Activated T-helper 2 cell treated with anti-CD3 and anti-CD28 coated beads, Interferon-gamma antibody, Interleukin-2, Interleukin-4, amounts not matched to agents 10 μg/mL and 5 μg/mL and 100 μg/mL, durations not matched to agents 14 hours and 24 hours and 36 hours (primary cell): Measurements from ENCODE around the gene MAPK6. TPM values are rescaled to one million over a fixed set of nuclear protein-coding genes. Genes with fewer than 3 reads are reported as not detected.
A peak's percentile ranks its signal among the peaks of the same experiment; 100 is the strongest.

ENCODE experiments used
- DNase-seq: peaks from one replicate; pipeline ENCODE4 v3.0.0; 2021; ENCODE audit warnings: low spot score
- H3K27ac Mint-ChIP-seq: one replicate; pipeline ENCODE4 v1.8.0; 2021; ENCODE audit warnings: mixed read lengths
- H3K27me3 Mint-ChIP-seq: one replicate; pipeline ENCODE4 v1.8.0; 2021; ENCODE audit warnings: low read depth, mixed read lengths
- H3K36me3 Mint-ChIP-seq: one replicate; pipeline ENCODE4 v1.8.0; 2021; ENCODE audit warnings: low read depth, mixed read lengths
- H3K4me1 Mint-ChIP-seq: one replicate; pipeline ENCODE4 v1.8.0; 2021; ENCODE audit warnings: low read depth, mixed read lengths
- H3K4me3 Mint-ChIP-seq: one replicate; pipeline ENCODE4 v1.8.0; 2021; ENCODE audit warnings: low read depth, mild to moderate bottlenecking, moderate library complexity, mixed read lengths
- H3K9me3 Mint-ChIP-seq: one replicate; pipeline ENCODE4 v1.8.0; 2021; ENCODE audit warnings: mixed read lengths
- intact Hi-C: fragments of 100-400 bp; cut with micrococcal nuclease; formaldehyde crosslinking; loops from one replicate; pipeline ENCODE4 v1.15.1; 2023
- total RNA-seq: library from RNA; stranded (reverse); gene quantifications from 2 replicates; pipeline ENCODE4 v1.2.3, GENCODE V29; 2022

The MAPK6 gene
- total RNA-seq, 1 donor from 2014 or later, result 55.8 TPM

DNA sequence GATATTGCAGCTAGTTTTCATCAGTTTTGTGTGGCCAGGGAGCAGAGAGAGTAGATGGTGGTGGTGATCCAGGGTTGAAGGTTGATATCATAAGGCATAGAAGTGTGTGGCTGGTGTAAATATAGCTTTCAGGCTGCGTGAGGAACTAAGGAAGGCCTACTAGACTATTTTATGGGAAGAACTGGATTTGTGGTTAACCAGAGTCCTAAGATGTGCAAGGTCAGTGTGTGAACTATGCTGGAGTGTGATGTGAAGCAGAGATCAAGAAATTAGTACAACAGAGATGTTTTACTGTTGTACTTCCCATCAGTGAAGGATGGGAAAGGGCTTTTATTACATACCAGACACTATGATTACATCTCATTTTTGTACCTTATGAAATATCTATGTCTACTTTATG lies 41.5 kb downstream of the MAPK6 start:
- intact Hi-C loops, result no loop called here
- DNase-seq, result no peak
- no peak overlapping the region for H3K27ac Mint-ChIP-seq
- no peaks in the 10 kb centered on the region for H3K9me3 Mint-ChIP-seq
- peaks cover 41% of the 10 kb centered on the region for H3K36me3 Mint-ChIP-seq
- H3K4me3 Mint-ChIP-seq, result no peak overlapping the region
- H3K27me3 Mint-ChIP-seq, result no peaks in the 10 kb centered on the region
- H3K4me1 Mint-ChIP-seq, result no peaks in the 10 kb centered on the region

DNA sequence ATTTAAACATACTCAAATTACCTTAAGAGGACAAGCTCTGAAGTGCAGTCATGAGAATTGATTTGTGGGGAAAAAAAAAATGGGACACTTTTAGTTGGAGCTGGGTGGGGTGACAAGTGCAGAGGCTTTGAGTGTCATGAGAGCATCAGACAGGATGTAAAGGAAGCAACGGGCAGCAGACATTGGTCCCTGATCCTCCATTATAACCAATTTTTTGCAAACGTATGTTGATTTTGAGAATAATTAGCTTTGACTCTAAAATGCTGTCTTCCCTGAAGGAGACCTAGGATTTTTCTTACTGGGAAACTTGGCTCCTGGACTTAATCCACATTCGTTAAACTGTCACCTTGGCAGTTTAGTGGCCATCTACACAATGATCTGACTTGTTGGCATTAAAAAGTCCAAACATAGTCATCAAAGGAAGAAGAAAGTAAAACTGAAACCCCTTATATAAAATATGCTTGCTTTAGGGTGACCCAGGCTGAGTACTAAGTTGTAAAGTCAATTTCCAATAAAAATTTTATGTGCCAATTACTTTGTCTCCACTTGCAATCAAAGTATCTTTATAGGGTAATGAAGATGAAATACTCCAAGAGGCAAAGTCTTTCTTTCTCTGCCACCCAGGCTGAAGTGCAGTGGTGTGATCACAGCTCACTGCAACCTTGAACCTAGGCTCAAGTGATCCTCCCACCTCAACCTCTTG lies 48.0 kb downstream of the MAPK6 start:
- peaks cover 30% of the 10 kb centered on the region for H3K36me3 Mint-ChIP-seq
- no peak for DNase-seq
- H3K4me3 Mint-ChIP-seq, result no peak overlapping the region
- H3K27me3 Mint-ChIP-seq, result no peaks in the 10 kb centered on the region
- H3K4me1 Mint-ChIP-seq, result peaks cover 17% of the 10 kb centered on the region
- no peaks in the 10 kb centered on the region for H3K9me3 Mint-ChIP-seq
- H3K27ac Mint-ChIP-seq, result peak overlapping the region; percentile 9
- intact Hi-C loops, result no loop called here

GRCh38 chr15:52067545-52067926 lies 48.5 kb downstream of the MAPK6 start:
- no peaks in the 10 kb centered on the region for H3K27me3 Mint-ChIP-seq
- H3K9me3 Mint-ChIP-seq, result no peaks in the 10 kb centered on the region

GRCh38 chr15:52068004-52068615 lies 49.1 kb downstream of the MAPK6 start:
- Mint-ChIP-seq H3K9me3 (no peaks in the 10 kb centered on the region), H3K4me1 (peaks cover 17% of the 10 kb centered on the region), H3K4me3 (no peak overlapping the region), H3K36me3 (peaks cover 25% of the 10 kb centered on the region), H3K27ac (peak overlapping the region; percentile 3), H3K27me3 (no peaks in the 10 kb centered on the region)
- intact Hi-C loops, result no loop called here
- DNase-seq, result no peak

More at GRCh38 chr15:52067545-52067926, 48.5 kb downstream of the MAPK6 start:
- Mint-ChIP-seq H3K4me1 (peaks cover 17% of the 10 kb centered on the region), H3K4me3 (no peak overlapping the region), H3K36me3 (peaks cover 30% of the 10 kb centered on the region), H3K27ac (no peak overlapping the region)
- DNase-seq, result no peak
- intact Hi-C loops, result no loop called here

GRCh38 chr15:52069559-52069958 lies 50.5 kb downstream of the MAPK6 start:
- no peak overlapping the region for H3K4me3 Mint-ChIP-seq
- no peaks in the 10 kb centered on the region for H3K27me3 Mint-ChIP-seq
- H3K4me1 Mint-ChIP-seq, result peaks cover 17% of the 10 kb centered on the region
- no peak for DNase-seq
- peaks cover 10% of the 10 kb centered on the region for H3K36me3 Mint-ChIP-seq
- intact Hi-C loops, result no loop called here
- H3K27ac Mint-ChIP-seq, result no peak overlapping the region
- H3K9me3 Mint-ChIP-seq, result no peaks in the 10 kb centered on the region

DNA sequence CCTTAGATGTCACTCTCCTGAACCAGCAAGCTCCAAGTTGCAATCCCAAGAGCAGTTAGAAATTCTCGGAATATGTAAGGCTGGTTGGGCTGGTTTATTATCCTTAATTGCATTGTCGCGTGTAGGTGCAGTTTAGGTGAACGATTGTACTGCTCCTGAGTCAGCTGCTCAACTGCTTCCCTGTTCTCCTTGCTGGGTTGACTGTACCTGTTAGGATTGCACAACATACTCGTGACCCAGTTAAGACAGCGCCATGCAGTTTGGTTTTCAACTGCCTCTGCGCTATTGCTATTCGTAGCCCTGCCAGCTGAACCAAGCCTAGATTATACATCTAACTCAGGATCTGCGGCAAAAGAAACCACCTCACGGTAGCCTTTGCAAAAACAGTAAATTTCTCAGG lies 52.6 kb downstream of the MAPK6 start:
- no peak for DNase-seq
- Mint-ChIP-seq H3K4me1 (peaks cover 14% of the 10 kb centered on the region), H3K9me3 (no peaks in the 10 kb centered on the region), H3K36me3 (peaks cover 1% of the 10 kb centered on the region), H3K27me3 (no peaks in the 10 kb centered on the region), H3K27ac (no peak overlapping the region), H3K4me3 (no peak overlapping the region)
- intact Hi-C loops, result no loop called here

DNA sequence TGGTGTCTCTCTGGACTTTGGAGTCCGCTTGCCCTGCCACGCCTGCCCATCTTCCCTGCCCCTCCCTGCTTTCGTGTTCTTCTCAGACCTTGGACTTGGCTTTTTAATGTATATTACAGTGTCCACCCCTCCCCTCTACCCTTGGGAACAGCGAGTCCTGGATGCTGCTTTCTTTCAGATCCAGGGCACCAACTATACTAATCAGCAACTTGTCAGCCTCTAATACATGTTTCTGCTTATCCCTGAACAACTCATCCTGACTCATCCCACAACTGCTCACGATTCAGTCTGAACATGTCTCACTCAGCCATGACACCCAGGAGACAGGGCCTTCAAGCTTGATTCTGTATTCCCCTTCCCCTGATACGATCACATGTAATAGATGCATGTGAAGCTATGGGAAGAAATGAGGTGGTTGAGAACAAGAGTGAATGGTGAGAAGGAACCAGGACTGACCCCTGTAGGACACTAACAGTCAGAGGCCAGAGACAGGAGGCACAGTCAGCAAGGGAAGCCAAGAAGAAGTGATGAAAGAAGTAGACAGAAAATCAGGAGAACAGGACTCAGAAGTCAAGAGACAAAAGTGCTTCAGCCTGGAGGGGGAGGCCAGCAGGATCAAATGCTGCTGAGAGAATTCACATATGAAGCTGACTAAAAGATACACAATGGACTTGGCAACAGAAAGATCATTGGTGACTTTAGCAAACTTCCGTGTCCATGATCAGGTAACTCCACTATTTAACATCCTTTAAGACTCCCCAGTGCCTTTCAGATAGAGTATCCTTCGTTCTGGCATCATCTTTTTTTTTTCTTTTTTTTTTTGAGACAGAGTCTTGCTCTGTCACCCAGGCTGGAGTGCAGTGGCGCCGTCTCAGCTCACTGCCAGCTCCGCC lies 58.1 kb downstream of the MAPK6 start:
- peak overlapping the region; percentile 44 for H3K27ac Mint-ChIP-seq
- no peaks in the 10 kb centered on the region for H3K27me3 Mint-ChIP-seq
- intact Hi-C loops, result loop anchor here (5.0 kb wide), 1 partner anchor 55 kb away; no protein-coding TSS in a partner anchor
- H3K9me3 Mint-ChIP-seq, result no peaks in the 10 kb centered on the region
- DNase-seq, result no peak
- no peaks in the 10 kb centered on the region for H3K36me3 Mint-ChIP-seq
- H3K4me3 Mint-ChIP-seq, result no peak overlapping the region
- peaks cover 25% of the 10 kb centered on the region for H3K4me1 Mint-ChIP-seq

GRCh38 chr15:52078197-52078875 lies 59.3 kb downstream of the MAPK6 start:
- peaks cover 37% of the 10 kb centered on the region for H3K4me1 Mint-ChIP-seq
- H3K4me3 Mint-ChIP-seq, result no peak overlapping the region
- no peak for DNase-seq
- no peaks in the 10 kb centered on the region for H3K27me3 Mint-ChIP-seq
- intact Hi-C loops, result loop anchor here (5.0 kb wide), 1 partner anchor 56 kb away; no protein-coding TSS in a partner anchor
- H3K36me3 Mint-ChIP-seq, result no peaks in the 10 kb centered on the region
- H3K27ac Mint-ChIP-seq, result no peak overlapping the region
- H3K9me3 Mint-ChIP-seq, result no peaks in the 10 kb centered on the region

- peak; percentile 61 for DNase-seq
- H3K4me3 Mint-ChIP-seq, result no peak overlapping the region
- no peak overlapping the region for H3K27ac Mint-ChIP-seq
- peaks cover 43% of the 10 kb centered on the region for H3K4me1 Mint-ChIP-seq
- intact Hi-C loops, result loop anchor here (1.0 to 5.0 kb wide), 2 partner anchors 57 to 97 kb away; no protein-coding TSS in a partner anchor
- no peaks in the 10 kb centered on the region for H3K9me3 Mint-ChIP-seq
- no peaks in the 10 kb centered on the region for H3K36me3 Mint-ChIP-seq
- no peaks in the 10 kb centered on the region for H3K27me3 Mint-ChIP-seq
Observed at GRCh38 chr15:52078876-52079700, 60.1 kb downstream of the MAPK6 start.

DNA sequence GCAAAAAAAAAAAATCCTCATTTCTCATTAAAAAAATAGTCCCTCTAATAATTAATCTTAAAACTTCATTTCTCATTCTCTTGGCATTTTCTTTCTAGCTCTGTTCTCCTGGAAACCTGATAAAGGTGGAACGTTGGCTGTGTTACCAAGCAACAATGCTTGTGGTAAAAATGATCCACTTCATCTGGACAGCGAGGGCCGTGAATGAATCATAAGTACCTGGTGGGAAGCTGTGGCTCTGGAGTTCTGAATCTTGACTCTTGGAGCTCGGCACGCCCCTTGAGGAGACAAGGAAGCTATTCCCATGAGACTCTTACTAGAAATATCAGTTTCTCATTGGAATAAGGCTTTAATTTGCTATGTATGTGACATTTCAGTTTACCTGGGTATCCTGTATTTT lies 61.0 kb downstream of the MAPK6 start:
- Mint-ChIP-seq H3K9me3 (no peaks in the 10 kb centered on the region), H3K36me3 (no peaks in the 10 kb centered on the region), H3K4me1 (peaks cover 43% of the 10 kb centered on the region), H3K4me3 (no peak overlapping the region), H3K27ac (no peak overlapping the region), H3K27me3 (no peaks in the 10 kb centered on the region)
- intact Hi-C loops, result no loop called here
- DNase-seq, result no peak

- Mint-ChIP-seq H3K9me3 (no peaks in the 10 kb centered on the region), H3K4me1 (peaks cover 43% of the 10 kb centered on the region), H3K36me3 (no peaks in the 10 kb centered on the region), H3K27ac (no peak overlapping the region), H3K27me3 (no peaks in the 10 kb centered on the region), H3K4me3 (no peak overlapping the region)
- no peak for DNase-seq
- intact Hi-C loops, result no loop called here
Observed at GRCh38 chr15:52080706-52081392, 61.8 kb downstream of the MAPK6 start.
